ENCODE results near the gene DNAL1.
"Not testable (repeated sequence)": the region's sequence is repeated elsewhere in the genome, so short reads cannot be mapped to it uniquely, and the experiment has no call there.

Gene DNAL1

GRCh38 chr14:73696466-73697400 lies 51.9 kb downstream of the DNAL1 start:
- DNase-seq, result no peak

GRCh38 chr14:73700325-73700724 lies 55.5 kb downstream of the DNAL1 start:
- DNase-seq, result no peak

- not testable (repeated sequence) for DNase-seq
These were observed 63.3 kb downstream of the DNAL1 start for GRCh38 chr14:73708076-73708475.

- no peak for DNase-seq
These were observed 65.2 kb downstream of the DNAL1 start for GRCh38 chr14:73709904-73710469.

- no peak for DNase-seq
These were observed 66.0 kb downstream of the DNAL1 start for GRCh38 chr14:73710737-73711136.

- DNase-seq, result peak in 1 of 56 donors; percentile 60
These were observed 67.3 kb downstream of the DNAL1 start for GRCh38 chr14:73712071-73712506.

GRCh38 chr14:73712540-73713180 lies 67.9 kb downstream of the DNAL1 start:
- peak in 11 of 56 donors; percentile 13 to 64 (median 33) for DNase-seq

- peak in 10 of 56 donors; percentile 36 to 76 (median 64) for DNase-seq
These were observed 68.5 kb downstream of the DNAL1 start for GRCh38 chr14:73713206-73713802.

GRCh38 chr14:73713803-73714655 lies 69.2 kb downstream of the DNAL1 start, which contains the start of gene PNMA1:
TSS of gene PNMA1 (minus strand) at chr14:73714384. CDS start at chr14:73713639, 745 bp downstream.
- DNase-seq, result peak; percentile 44 to 93 (median 82)

- peak in 6 of 56 donors; percentile 24 to 64 (median 44) for DNase-seq
These were observed 69.9 kb downstream of the DNAL1 start for GRCh38 chr14:73714656-73715081.

GRCh38 chr14:73715707-73716106 lies 70.9 kb downstream of the DNAL1 start:
- no peak for DNase-seq

- DNase-seq, result peak in 1 of 56 donors; percentile 18
These were observed 72.5 kb downstream of the DNAL1 start for GRCh38 chr14:73717266-73717665.

GRCh38 chr14:73717711-73718417 lies 73.1 kb downstream of the DNAL1 start:
- DNase-seq, result peak in 9 of 56 donors; percentile 17 to 56 (median 30)

- DNase-seq, result peak in 35 of 56 donors; percentile 15 to 84 (median 50)
These were observed 73.8 kb downstream of the DNAL1 start for GRCh38 chr14:73718418-73719251.

GRCh38 chr14:73719361-73719760 lies 74.6 kb downstream of the DNAL1 start:
- DNase-seq, result no peak

- DNase-seq, result no peak
These were observed 75.0 kb downstream of the DNAL1 start for GRCh38 chr14:73719791-73720190.

GRCh38 chr14:73720636-73721035 lies 75.8 kb downstream of the DNAL1 start:
- DNase-seq, result no peak

GRCh38 chr14:73721101-73721821 lies 76.5 kb downstream of the DNAL1 start:
- no peak for DNase-seq
